ENCODE results near the gene GHR.

GRCh38 chr5:42396111-42396510 lies 27.1 kb upstream of the GHR start:
- TF ChIP-seq CTCF (IDR thresholded peaks at IDR 0.05) (no peak), POLR2AphosphoS5 (IDR thresholded peaks at IDR 0.05) (no peak), POLR2A (IDR thresholded peaks at IDR 0.05) (no peak), EP300 (IDR thresholded peaks at IDR 0.05) (no peak)
